SHP77 (cell line): Measurements from ENCODE around the gene CYYR1.

ENCODE experiments used
- DNase-seq, 2 experiments: peaks; one replicate each; lab custom pipeline; 2025; lab: John Stamatoyannopoulos, UW

Gene CYYR1

DNA sequence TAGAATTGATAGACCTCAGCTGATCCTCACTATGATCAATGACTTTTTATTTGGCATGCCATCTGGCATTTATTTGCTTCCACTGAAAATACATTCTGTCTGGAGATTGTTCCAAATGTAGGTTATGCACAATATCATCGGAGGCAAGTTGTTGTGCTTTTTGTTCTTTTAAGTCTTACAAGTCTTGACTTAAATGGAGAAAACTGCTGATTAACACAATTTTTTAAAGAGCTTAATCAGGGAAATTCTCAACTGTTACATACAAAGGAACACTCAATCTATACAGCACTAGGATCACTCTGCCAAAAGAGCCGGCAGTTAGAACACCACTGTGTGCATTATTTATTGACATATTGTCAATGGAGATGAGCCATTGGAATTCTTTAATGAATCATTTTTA, 19.2 kb downstream of the CYYR1 start:
- no peak for DNase-seq

DNA sequence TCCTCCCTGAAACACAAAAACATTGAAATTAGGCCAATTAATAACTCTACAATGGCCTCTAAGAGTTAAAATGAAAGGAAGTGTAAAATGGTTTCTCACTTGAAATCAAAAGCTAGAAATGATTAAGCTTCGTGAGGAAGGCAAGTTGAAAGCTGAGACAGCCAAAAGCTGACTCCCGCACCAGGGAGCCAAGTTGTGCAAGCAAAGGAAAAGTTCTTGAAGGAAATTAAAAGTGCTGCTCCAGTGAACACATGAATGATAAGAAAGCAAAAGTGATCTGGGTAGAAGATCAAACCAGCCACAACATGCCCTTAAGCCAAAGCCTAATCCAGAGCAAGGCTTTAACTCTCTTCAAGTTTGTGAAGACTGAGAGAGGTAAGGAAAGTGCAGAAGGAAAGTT, 22.8 kb downstream of the CYYR1 start:
- DNase-seq = no peak

DNA sequence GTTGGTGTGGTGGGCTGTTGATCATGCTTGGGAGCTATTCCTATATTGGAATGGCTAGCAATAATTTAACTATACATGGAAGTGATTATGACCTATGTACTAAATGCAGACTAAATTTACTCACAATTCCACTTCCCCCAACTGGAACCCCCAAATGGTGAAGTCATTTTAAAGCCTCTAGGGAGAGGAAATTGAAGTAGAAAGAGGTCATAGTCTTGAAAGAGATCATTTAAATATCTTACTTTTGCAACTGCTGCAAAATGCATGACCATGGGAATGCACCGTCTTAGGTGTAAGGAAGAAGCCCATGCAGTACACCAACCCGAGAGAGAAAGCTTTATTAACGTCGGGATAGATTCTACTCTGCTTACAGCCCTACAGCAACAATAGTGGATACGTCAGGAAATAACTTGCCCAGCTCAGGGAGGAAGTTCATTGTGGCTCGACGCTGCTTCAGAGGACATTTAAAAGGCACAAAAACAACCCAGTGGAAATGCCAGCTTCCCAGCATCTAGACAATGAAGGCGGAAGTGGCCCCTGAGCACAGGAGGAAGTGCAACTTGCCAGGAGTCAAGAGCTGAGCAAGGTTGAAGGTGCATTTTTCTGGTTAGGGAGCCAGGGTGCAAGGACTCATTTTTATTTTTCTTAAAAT, 26.5 kb downstream of the CYYR1 start:
- DNase-seq = no peak

DNA sequence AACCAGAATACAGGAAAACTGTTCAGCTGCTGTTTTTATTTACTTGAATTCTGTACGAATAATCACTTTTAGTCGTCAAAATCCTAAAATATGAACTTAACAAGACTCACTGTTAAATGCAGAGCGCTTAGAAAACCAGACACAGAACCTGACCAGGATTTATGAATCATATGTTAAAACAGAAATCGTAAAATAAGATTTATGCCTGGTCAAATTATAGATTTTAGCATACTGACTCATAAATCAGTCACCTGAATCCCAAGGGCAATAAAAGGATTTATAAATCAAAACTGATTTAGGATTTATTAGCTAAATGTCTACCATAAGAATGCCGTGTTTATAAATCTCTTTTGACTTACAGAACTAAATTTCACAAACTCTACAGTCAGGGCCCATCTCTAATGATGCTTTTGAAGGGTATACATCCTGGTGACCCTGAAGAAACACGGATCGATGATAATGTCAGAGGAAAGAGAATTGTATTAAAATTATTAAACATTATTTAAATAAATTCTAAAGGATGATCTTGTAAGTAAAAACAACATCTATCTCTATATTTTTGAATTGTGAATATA, 28.8 kb downstream of the CYYR1 start:
- DNase-seq = no peak

DNA sequence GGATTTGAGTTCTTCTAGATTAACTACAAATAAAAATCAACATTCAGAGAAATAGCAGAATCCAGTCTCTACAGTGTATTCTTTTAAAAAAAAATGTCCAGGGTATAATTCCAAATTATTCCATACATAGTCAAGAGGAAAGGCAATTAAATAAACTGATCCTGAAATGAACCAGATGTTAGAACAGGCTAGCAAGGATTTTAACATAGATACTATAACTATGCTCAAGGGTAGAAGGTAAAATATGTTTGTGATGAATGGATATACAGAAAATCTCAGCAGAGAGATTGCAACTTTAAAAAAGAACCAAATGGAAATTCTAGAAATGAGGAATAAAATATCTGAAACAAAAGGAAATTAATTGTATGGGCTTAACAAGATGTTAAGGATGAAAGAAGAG, 32.4 kb downstream of the CYYR1 start:
- no peak for DNase-seq

DNA sequence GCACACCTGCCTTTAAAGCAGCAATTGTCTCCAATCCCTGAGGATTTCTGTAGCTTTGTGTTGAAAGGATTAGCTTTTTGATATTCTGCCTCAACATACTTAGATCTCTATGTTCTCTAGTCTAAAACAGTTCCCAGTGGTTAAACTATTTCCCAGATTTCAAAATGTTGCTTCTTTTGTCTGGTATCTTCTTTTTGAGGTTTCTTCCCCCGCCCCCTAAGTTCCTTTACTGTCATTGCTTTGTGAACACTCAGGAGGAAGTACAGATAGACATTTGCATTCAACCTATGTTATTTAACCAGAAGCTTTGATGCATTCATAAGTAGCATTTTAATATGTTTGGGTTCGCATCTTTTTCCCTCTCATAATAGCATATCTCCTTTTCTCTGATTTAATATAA, 33.5 kb downstream of the CYYR1 start:
- no peak for DNase-seq

DNA sequence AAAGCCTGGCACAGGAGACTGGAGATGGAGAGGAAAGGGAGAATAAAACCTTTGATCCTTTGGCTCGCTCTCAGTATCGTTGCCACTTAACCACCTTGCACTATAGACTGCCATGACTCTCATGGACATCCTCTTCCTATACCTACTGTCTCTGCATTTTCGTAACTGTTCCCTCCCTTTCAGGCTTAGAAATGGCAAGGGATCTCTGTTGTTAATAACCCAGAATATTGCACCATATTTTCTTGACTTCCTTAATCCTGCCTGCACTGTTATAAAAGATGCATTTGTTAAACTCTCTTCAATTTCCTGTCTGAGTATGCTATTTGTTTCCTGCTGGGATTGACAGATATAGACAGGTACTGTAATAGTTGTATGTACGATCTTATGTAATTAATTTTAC, 38.6 kb downstream of the CYYR1 start:
- no peak for DNase-seq

DNA sequence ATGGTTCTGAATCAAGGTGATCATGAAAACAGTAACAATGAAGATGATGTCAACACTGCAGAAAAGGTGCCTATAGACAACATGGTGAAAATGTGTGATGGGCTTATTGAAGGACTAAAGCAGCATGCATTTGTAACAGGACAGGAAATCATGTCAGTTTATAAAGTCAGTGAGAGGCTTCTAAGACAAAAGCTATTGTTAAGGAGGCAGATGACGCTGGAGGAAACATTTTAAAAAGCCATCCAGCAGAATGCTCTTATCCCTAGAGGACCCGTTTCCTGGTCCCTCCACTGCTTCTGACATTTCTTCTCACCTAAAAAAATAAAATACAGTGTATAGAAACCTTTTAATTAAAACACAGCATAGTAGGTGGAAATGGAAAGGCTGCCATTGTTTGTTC, 40.9 kb downstream of the CYYR1 start:
- DNase-seq = no peak

DNA sequence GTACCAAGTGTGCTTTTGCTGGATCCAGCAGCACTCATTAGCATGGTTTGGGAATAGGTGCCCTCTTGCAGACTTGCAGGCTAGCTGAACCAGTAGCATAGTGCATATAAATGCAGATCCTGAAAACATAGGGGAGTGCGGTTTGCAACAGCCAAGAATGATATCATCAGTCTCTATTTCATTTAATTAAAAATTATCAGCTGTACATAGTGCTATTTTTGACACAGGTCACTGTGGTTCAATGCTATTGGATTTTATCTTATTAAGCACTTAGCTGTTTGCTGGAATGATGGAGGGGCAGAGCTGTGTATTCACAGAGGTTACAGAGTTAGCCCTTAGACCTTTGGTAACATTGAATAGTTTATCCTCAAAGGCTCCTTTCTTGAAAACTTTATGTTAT, 43.6 kb downstream of the CYYR1 start:
- DNase-seq = no peak

DNA sequence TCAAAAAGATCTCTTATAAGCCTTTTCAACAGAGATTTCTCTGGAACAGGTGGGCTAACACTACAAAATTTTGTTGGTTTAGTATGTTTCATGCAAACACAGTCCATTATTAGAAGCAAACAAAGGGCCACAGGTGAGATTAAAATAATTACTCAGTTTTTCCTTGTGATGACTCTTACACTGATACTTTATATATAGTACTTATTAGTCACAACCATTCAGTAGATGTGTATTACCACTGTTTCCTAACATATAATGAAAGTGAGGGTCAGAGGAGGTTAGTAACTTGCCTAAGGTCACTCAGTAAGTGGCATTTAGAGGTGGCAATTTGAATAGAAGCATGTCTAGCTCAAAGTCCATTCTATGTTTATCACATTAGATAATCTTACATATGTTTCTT, 44.2 kb downstream of the CYYR1 start:
- no peak for DNase-seq

DNA sequence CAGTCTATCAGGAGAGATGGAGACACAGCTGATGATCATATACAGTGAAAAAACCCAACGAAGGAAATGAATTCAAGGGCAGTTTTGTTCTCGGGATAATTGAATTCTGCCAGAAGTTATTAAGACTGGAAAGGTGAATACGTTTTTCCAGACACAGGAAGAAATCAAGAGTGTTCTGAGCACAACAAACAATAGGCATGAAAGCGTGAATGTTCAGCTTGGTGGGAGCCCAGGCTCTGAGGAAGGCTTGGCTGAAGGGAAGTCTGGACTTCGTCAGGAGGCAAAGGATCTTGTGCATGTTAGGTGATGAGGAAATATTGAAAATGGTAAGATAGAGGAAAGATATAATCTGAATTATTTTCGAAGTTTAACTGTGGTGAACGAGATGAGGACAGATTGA, 50.4 kb downstream of the CYYR1 start:
- no peak for DNase-seq

DNA sequence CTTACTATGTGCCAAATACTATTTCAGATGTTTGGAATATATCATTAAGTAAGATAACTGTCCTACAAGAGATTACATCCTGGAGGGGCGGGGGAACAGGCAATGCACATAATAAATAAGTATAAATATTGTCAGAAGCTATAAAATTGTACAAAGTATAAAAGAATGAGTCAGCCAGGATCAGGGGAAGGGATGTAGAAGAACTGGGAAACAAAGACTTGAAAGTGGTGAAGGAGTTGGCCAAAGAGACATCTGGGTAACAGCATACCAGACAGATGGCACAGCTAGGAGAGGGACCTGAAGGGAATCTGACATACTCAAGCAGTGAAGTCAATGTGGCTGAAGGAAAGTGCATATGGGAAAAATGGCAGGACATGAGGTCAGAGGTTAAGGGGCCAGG, 53.9 kb downstream of the CYYR1 start:
- no peak for DNase-seq

DNA sequence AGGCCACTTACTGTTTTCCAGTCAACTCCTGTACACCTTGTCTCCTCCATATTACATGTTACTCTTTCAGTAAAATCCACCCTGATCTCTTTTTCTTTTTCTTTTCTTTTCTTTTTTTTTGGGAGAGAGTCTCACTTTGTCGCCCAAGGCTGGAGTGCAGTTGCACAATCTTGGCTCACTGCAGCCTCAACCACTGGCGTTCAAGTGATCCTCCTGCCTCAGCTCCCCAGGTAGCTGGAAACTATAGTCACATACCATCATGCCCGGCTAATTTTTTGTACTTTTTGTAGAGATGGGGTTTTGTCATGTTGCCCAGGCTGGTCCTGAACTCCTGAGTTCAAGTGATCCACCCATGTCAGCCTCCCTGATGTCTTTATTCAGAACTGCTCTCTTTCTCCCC, 57.8 kb downstream of the CYYR1 start:
- DNase-seq = no peak

DNA sequence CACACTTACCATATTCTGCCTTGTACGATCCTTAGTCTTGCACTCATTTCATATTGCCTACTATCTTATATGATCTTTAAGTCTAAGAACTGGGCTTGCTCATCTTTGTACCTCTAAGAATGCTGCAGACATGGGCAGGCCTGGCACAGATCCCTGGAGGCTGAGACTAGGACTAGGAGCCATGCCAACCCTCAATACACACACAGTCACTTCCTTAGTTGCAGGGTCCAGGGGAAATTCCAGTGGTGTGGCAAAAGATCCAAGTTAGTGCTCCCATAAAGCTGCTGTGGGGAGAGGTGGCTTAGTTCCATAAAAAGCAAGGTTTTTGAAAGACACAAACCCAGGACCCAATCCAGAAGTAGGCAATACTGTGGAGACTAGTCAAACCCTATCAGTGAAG, 59.9 kb downstream of the CYYR1 start:
- no peak for DNase-seq

DNA sequence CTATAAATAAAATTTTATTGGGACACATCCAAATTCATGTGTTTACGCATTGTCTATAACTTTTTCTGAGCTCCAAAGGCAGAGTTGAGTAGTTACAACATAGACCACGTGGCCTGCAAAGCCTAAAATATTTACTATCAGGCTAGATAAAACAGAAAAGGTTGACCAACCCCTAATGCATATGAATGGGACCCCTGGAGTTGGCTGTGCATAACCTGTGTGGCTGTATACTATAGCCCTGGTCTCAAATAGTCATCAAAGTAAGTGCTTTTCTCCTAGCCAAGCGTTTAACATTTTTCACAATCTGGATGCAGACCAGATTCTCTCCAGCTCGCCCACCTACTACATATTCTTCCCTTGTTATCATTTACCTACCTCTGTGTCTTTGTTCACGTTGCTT, 60.4 kb downstream of the CYYR1 start:
- DNase-seq = no peak

DNA sequence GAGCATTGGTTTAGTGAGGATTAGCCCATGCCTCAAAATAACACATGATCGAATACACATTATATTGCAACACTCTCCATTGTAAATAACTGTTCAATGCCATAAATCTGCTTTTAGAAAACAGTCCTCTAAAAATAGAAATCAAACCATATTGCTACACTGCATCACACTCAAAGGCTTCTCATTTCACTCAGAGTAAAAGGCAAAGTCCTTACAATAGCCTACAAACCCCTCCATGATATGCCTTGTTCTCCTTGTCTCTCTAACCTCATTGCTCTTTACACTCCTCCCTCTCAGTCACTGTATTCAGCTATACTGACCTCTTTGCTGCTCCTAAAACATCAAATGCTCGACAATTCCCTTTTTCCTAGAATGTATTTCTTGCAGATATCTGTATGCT, 64.2 kb downstream of the CYYR1 start:
- DNase-seq = no peak

DNA sequence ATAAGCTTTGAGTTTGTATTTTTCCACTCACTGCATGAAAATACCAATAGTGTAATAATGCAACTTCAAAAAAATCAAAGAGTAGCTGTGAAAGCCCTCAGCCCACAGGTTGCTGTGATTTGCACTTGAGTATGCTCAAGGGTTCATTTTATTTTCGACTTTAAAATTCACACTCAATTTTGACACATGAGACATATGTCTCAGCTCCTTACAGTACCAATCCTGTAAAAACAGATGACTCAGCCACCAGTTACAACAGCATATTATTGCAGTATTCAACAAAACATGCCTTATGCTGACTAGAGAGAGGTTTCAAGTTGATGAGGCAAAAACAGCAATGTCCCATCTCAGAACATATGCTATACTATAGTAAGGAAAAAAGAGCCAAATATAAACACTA, 66.1 kb downstream of the CYYR1 start:
- DNase-seq = no peak

DNA sequence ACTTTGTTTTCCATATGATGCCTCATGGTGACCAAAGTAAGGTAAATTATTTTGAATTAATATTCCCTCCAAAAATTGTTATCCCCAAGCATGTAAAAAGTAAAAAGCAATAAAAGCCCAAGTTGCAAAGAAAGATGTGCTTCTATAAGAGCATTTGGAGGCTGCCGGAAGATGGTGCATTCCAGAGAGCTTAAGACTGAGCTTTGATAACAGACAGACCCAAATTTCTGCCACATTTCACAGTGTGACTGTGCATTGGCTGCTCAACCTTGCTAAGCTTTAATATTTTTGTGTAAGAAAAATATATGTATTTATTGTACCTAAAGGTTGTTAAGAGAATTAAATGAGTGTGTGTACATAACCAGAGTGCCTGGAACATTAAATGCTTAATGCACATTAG, 67.9 kb downstream of the CYYR1 start:
- no peak for DNase-seq

DNA sequence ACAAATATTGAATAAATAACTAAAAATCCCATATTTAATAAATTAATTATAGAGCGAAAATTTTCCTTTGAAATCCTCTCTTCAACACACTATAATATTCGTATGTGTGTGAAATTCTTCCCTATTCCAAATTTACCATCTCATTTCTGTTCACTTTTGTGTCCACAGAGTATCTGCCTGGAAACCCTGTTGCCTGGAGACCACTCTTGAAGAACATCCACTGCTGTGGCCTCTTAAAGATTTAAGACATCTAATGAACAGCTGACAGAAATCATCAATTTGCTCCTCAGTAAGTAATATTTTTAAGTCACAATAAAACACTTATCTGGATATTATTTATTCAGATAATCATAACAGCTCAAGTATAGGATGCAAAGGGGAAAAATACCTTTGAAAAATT, 69.7 kb downstream of the CYYR1 start:
- no peak for DNase-seq

DNA sequence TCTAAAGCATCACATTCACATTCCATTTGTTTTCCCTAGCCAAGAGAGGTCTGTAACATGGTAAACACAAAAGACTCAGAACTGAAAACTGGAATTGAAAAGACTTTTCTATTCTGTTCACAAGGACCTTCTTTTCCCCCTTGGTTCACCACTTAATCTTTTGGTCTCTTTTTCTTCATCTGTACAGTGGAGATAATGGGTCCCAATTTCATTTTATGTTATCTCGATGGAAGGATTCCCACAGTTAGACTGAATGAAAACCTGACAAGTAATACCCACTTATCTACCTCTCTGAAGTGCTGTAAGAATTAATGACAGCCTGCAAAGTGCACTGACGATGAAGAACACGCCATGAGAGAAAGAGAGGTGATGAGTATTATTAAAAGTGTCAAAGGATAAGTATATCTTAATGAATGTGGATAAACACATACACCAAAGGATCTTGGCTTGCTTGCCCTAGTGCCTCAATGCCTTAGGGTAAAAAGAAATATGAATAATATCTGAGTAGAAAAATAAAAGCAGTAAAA, 71.5 kb downstream of the CYYR1 start:
- no peak for DNase-seq

DNA sequence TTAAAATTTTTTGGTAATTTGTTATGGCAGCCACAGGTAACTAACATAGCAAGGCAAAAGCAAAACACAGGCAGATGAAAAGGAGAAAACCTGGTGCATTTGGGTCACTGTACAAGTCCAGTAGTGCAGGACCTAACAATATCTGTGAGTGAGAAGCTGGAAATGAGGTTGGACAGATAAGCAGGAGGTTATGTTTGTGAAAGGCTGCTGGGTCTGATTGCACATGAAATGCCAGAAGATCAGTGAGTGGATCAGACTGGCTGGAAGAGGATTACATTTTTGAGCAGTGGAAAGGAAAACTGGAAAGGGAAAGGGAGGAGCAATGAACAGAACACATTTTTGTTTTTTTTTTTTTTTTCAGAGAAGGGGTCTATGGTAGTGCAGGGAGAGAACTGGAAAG, 73.6 kb downstream of the CYYR1 start:
- DNase-seq = no peak

DNA sequence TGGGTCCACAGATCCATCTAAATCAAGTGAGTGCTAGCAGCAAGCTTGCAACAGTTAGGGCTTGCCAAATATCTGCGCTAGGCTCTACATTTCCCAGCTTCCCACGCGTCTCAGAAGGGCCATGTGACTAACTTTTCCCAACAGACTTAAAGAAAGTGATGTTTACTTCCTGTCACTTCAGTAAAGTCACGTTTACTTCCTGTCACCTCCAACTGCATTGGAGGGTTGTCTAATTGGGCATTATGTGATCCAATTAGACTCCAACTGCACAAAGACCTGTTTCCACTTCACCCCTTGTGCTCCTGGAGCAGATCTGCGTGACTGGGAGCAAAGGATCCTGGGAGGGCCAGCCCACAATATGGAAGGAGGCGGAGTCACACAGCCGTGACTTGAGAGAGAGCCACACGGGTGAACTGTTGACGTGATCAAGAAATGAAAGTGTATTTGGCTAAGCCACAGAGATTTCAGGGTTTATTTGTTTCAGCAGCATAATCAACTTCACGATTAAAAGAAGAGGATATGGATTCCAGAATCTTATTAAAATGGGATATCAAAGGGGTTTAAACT, 77.7 kb downstream of the CYYR1 start:
- DNase-seq = peak in 1 of 2 experiments; percentile 6

DNA sequence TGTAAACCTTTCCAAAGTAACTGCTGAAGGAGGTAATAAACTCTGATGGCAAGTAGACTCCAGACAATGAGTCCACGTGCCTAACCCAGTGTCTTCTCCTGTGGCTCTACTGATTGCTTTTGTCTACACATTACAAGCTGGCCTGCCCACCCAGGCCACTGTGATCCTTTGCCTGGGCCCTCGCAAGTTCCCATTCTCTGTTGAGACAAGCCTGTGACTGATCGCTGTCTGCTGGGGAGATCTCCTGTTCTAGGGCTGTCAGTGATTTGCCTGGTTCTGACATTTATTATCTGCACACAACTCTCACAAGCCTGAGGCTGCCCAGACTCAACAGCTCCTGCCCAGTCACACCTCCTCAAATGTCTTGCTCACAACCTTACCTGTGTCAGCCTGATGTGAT, 81.4 kb downstream of the CYYR1 start:
- no peak for DNase-seq

DNA sequence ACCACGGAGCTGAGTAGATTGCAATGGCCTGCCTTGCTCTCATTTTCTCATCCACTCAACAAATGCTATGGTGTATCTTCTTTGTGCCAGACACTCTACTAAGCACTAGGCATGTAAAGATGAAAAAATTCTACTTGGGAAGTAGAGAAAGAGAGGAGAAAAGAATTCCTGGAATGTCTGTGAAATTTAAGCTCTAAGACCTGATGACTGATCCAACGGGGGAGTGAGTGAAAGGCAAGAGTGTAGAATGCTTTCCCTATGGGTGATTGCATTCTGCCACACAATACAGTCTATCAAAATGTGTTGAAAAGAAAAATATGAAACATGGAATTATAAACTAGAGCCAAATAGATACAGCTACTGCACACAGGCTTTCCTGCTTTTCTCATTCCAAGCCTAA, 82.3 kb downstream of the CYYR1 start:
- DNase-seq = no peak
